Measurements from ENCODE around the gene SH3RF3. TPM values are rescaled to one million over a fixed set of nuclear protein-coding genes. Genes with fewer than 3 reads are reported as not detected.

SH3RF3 gene
- total and polyA plus RNA-seq, 9 of the 15 experiments (the other 6 are each of a cell fraction or from before 2014, with no cell fraction given), result 0.02 TPM; not detected in 8

- Histone ChIP-seq H3K27me3 (ENCODE audit: control insufficient read depth in 2 of 2, insufficient read depth in 2 of 2, low read length in 2 of 2) (peaks cover 22 to 69% of the 10 kb centered on the region in 2 experiments; a peak in 4 of 5 replicates), H2AFZ (ENCODE audit: low read depth, low read length) (no peak overlapping the region), H3K27ac (ENCODE audit: extremely low read depth, low read depth, low read length) (no peak overlapping the region), H3K4me3 (no peak overlapping the region), H3K36me3 (ENCODE audit: control insufficient read depth, insufficient read depth, low read length) (no peaks in the 10 kb centered on the region), H3K9me1 (ENCODE audit: control insufficient read depth, insufficient read depth, low read length) (no peaks in the 10 kb centered on the region), H3K79me2 (ENCODE audit: control insufficient read depth, insufficient read depth, low read length) (no peaks in the 10 kb centered on the region), H3K9ac (ENCODE audit: insufficient read depth in 1 of 2, low read depth in 2 of 2, low read length in 2 of 2) (no peak overlapping the region), H3K4me1 (replicated peaks in 1 of 2; ENCODE audit: control insufficient read depth in 2 of 2, insufficient read depth in 2 of 2, low read length in 2 of 2) (no peaks in the 10 kb centered on the region), H4K20me1 (replicated peaks; ENCODE audit: control insufficient read depth, insufficient read depth, low read length) (peaks cover 4% of the 10 kb centered on the region; the same call in 1 of the 2 replicates), H3K9me3 (replicated peaks; ENCODE audit: control insufficient read depth, insufficient read depth, low read depth, low read length) (no peaks in the 10 kb centered on the region), H3K4me2 (ENCODE audit: insufficient read depth, low read length) (no peak overlapping the region)
- FAIRE-seq (no peak), ATAC-seq (no peak), DNase-seq (ENCODE audit: extremely low read depth in 1 of 4, low spot score in 3 of 4) (no peak)
- in situ Hi-C loops (cut with MboI), result no loop called here
- ChIA-PET POLR2A (no interaction called here), CTCF (ENCODE audit: low intra/inter-chr PET ratio) (no interaction called here)
- intact Hi-C loops (cut with micrococcal nuclease), result no loop called here
- 1% methylated on average over 5 of the region's 6 CpGs for WGBS (ENCODE audit: insufficient coverage, low coverage, missing lambda C conversion rate)
- BruUV-seq (replicated peaks), result no TSS peak
- TF ChIP-seq GATAD2B (IDR thresholded peaks at IDR 0.05; ENCODE audit: borderline replicate concordance), result no peak
- no peak for TF ChIP-seq MED1 (CRISPR knock-in tag; IDR thresholded peaks at IDR 0.05; ENCODE audit: borderline replicate concordance)
- no peak for TF ChIP-seq GTF2A2 (tag; IDR thresholded peaks at IDR 0.05)
- no peak for TF ChIP-seq PCBP2 (IDR thresholded peaks at IDR 0.05; ENCODE audit: low read depth, low read length, poor library complexity, severe bottlenecking)
- TF ChIP-seq DMBX1 (CRISPR knock-in tag; IDR thresholded peaks at IDR 0.05; ENCODE audit: borderline replicate concordance), result no peak
- TF ChIP-seq ZBTB40 (IDR thresholded peaks at IDR 0.05), result no peak
- TF ChIP-seq ZBTB40 (CRISPR knock-in tag; IDR thresholded peaks at IDR 0.05), result no peak
- no peak for TF ChIP-seq CHCHD3 (CRISPR knock-in tag; IDR thresholded peaks at IDR 0.05)
- no peak for TF ChIP-seq ZNF3 (CRISPR knock-in tag; IDR thresholded peaks at IDR 0.05)
- TF ChIP-seq NFIC (IDR thresholded peaks at IDR 0.05), result no peak
- no peak for TF ChIP-seq ZKSCAN8 (CRISPR knock-in tag; IDR thresholded peaks at IDR 0.05)
- no peak for TF ChIP-seq RBM17 (IDR thresholded peaks at IDR 0.05; ENCODE audit: borderline replicate concordance, low read depth, low read length)
- no peak for TF ChIP-seq ZNF436 (CRISPR knock-in tag; IDR thresholded peaks at IDR 0.05)
- TF ChIP-seq SRF (CRISPR knock-in tag; IDR thresholded peaks at IDR 0.05), result no peak
Observed at GRCh38 chr2:109197491-109198418, 68.8 kb downstream of the SH3RF3 start.
